ENCODE data around the gene PDE6B. TPM values are rescaled to one million over a fixed set of nuclear protein-coding genes. Genes with fewer than 3 reads are reported as not detected.

PDE6B gene
- total RNA-seq, 1 experiment from 2014 or later = not detected

GRCh38 chr4:625631-626161 lies 323 bp downstream of the PDE6B start:
- intact Hi-C loops (cut with micrococcal nuclease) = no loop called here
- no TSS peak for BruUV-seq (replicated peaks)
- no peaks in the 10 kb centered on the region for H3K79me2 ChIP-seq (ENCODE audit: low read length)
- no peaks in the 10 kb centered on the region for H3K9me3 ChIP-seq (ENCODE audit: low read length)
- no peaks in the 10 kb centered on the region for H3F3A ChIP-seq (ENCODE audit: low read length, unreplicated experiment)
- no peak overlapping the region for H3K4me2 ChIP-seq (ENCODE audit: low read length)
- no peak for ATAC-seq
- H3K4me1 ChIP-seq (ENCODE audit: insufficient read depth, low read length) = no peaks in the 10 kb centered on the region
- DNase-seq = no peak
- no peaks in the 10 kb centered on the region for H3K9me2 ChIP-seq (replicated peaks; ENCODE audit: low read length)
- H3K27me3 ChIP-seq (ENCODE audit: low read length) = no peaks in the 10 kb centered on the region; the same call in 1 of the 2 replicates
- no peak overlapping the region for H3K9ac ChIP-seq (ENCODE audit: low read length)
- H3K27ac ChIP-seq (ENCODE audit: low read length) = no peak overlapping the region
- no peak overlapping the region for H3K4me3 ChIP-seq (ENCODE audit: low read length)
- H3K36me3 ChIP-seq (ENCODE audit: low read depth, low read length) = no peaks in the 10 kb centered on the region
- H4K20me1 ChIP-seq (ENCODE audit: low read length) = no peaks in the 10 kb centered on the region
- H2AFZ ChIP-seq (ENCODE audit: low read length) = no peak overlapping the region
- POLR2A ChIA-PET (ENCODE audit: unreplicated experiment) = no interaction called here
- CTCF ChIA-PET = no interaction called here
- TF ChIP-seq EZH2 (IDR thresholded peaks at IDR 0.05; ENCODE audit: low read length, unreplicated experiment) = no peak
- TF ChIP-seq EZH2phosphoT487 (IDR thresholded peaks at IDR 0.05; ENCODE audit: borderline replicate concordance, low read length) = no peak
- TF ChIP-seq CTCF (conservative IDR thresholded peaks at IDR 0.05; ENCODE audit: low read depth, low read length) = no peak

DNA sequence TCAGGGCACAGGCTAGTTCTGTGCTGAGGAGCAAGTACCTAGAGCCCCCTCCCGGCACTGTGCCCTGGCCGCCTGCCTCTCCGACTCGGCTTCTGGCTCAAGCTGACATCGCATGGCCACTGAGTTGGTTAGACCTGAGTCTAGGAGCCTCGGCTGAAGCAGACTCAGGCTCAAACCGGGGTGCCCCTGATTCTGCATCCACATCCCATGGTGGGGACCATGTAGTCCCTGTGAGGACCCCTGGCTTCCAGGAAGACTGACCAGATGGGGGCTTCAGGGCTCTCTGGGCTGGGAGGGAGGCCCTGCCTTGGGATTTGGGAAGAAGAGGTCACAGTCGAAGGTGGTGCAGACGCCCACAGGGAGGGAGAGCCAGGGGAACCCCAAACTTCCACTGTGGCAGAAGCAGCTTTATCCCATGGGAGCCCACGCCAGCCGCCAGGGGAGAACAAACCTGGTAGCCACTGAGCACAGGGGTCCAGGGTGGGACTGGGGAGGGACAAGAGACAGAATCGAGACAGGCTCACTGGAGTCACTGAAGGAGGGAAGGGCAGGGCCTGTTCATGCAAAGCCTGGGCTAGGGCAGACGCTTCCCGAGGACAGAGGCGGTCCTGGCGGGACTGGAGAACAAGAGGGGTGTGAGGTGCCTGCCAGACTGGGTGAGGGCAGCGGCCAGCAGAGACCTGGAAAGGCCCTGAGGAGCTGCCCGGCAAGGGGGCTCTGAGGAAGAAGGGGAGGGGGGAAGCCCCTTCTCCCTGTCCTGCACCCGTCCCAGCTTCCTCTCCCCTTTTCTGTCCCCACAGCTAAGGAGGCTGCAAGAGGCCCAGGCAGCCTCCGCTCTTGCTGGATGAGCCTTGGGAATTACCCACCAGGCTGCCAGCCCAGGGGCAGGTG lies 1.1 kb downstream of the PDE6B start:
- ChIA-PET POLR2A (ENCODE audit: unreplicated experiment) (no interaction called here), CTCF (no interaction called here)
- H4K20me1 ChIP-seq (ENCODE audit: low read length) = no peaks in the 10 kb centered on the region
- H3K4me2 ChIP-seq (ENCODE audit: low read length) = no peak overlapping the region
- no peaks in the 10 kb centered on the region for H3K9me2 ChIP-seq (replicated peaks; ENCODE audit: low read length)
- no peak overlapping the region for H3K27ac ChIP-seq (ENCODE audit: low read length)
- DNase-seq (no peak), ATAC-seq (no peak)
- H3K9me3 ChIP-seq (ENCODE audit: low read length) = no peaks in the 10 kb centered on the region
- no peaks in the 10 kb centered on the region for H3K79me2 ChIP-seq (ENCODE audit: low read length)
- no peak overlapping the region for H2AFZ ChIP-seq (ENCODE audit: low read length)
- BruUV-seq (replicated peaks) = no TSS peak
- no peaks in the 10 kb centered on the region for H3K36me3 ChIP-seq (ENCODE audit: low read depth, low read length)
- no peak overlapping the region for H3K4me3 ChIP-seq (ENCODE audit: low read length)
- no peak overlapping the region for H3K9ac ChIP-seq (ENCODE audit: low read length)
- H3K4me1 ChIP-seq (ENCODE audit: insufficient read depth, low read length) = no peaks in the 10 kb centered on the region
- no peak for TF ChIP-seq CTCF (conservative IDR thresholded peaks at IDR 0.05; ENCODE audit: low read depth, low read length)
- no peak for TF ChIP-seq EZH2phosphoT487 (IDR thresholded peaks at IDR 0.05; ENCODE audit: borderline replicate concordance, low read length)
- no peak for TF ChIP-seq EZH2 (IDR thresholded peaks at IDR 0.05; ENCODE audit: low read length, unreplicated experiment)
- H3K27me3 ChIP-seq (ENCODE audit: low read length) = no peaks in the 10 kb centered on the region; the same call in 1 of the 2 replicates
- no peaks in the 10 kb centered on the region for H3F3A ChIP-seq (ENCODE audit: low read length, unreplicated experiment)
- intact Hi-C loops (cut with micrococcal nuclease) = no loop called here

All from PC-3 (cell line).